ENCODE results near the gene METTL23.

DNA sequence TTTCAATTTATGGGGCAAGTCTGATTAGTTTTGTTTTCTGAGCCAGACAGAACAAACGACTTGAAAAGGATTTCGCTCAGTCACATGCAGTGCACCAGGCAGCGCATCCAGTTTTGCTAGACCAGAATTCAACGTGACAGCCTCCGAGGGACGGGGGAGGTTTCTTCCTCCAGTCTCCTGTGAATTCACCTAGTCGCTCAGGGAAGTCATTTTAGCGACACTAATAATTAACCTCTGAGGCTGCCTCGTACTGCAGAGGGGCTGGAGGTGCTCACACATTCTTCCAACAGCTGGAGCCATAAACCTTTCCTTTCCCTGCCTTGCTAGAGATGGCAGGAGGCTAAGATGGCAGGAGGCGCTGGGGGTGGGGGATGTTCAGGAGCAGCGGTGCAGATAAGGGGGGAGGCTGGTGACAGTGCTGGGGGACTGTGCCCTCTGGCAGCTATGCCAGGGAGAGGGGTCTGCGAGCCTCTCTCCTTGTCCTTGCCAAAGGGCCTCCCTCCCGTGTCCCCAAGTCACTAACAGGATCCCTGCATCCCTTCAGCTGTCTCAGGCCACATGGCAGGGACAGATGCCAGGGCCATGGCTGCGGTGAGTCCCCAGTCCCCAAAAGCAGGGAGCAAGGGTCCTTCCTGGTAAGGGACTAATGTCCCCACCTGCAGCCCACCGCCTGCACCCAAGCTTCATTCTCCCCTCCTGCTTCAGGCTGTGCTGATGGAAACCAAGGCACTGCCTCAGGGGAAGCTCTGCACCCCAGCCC lies 39.9 kb upstream of the METTL23 start:
- TF ChIP-seq, protein P1, sequence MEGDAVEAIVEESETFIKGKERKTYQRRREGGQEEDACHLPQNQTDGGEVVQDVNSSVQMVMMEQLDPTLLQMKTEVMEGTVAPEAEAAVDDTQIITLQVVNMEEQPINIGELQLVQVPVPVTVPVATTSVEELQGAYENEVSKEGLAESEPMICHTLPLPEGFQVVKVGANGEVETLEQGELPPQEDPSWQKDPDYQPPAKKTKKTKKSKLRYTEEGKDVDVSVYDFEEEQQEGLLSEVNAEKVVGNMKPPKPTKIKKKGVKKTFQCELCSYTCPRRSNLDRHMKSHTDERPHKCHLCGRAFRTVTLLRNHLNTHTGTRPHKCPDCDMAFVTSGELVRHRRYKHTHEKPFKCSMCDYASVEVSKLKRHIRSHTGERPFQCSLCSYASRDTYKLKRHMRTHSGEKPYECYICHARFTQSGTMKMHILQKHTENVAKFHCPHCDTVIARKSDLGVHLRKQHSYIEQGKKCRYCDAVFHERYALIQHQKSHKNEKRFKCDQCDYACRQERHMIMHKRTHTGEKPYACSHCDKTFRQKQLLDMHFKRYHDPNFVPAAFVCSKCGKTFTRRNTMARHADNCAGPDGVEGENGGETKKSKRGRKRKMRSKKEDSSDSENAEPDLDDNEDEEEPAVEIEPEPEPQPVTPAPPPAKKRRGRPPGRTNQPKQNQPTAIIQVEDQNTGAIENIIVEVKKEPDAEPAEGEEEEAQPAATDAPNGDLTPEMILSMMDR (IDR thresholded peaks at IDR 0.05; ENCODE audit: extremely low read depth in 1 of 2, insufficient read depth in 1 of 2, low read depth in 1 of 2, low read length in 2 of 2): no peak
- TF ChIP-seq EZH2 (IDR thresholded peaks at IDR 0.05; ENCODE audit: borderline replicate concordance, low read depth, low read length, severe bottlenecking) (no peak), GATA2 (IDR thresholded peaks at IDR 0.05; ENCODE audit: insufficient read depth, insufficient read length, low read depth, low read length) (no peak), POLR2A (IDR thresholded peaks at IDR 0.05; ENCODE audit: low read depth, low read length) (no peak), POLR2AphosphoS5 (IDR thresholded peaks at IDR 0.05; ENCODE audit: insufficient read depth, low read depth, low read length) (no peak), FOS (IDR thresholded peaks at IDR 0.05; ENCODE audit: borderline replicate concordance, insufficient read depth, low read length) (no peak), JUN (IDR thresholded peaks at IDR 0.05; ENCODE audit: borderline replicate concordance, insufficient read depth, insufficient read length, low read depth) (no peak), MYC (IDR thresholded peaks at IDR 0.05; ENCODE audit: low read depth, low read length) (no peak)

Data from endothelial cell of umbilical vein (primary cell).